Endothelial cell (in vitro differentiated cells): Measurements from ENCODE around the gene TGM2. TPM values are rescaled to one million over a fixed set of nuclear protein-coding genes. Genes with fewer than 3 reads are reported as not detected.

Experiments used
- DNase-seq: peaks from one replicate; pipeline ENCODE4 v3.0.0; 2021; ENCODE audit warnings: low spot score
- H3K27ac Mint-ChIP-seq: one replicate; pipeline ENCODE4 v1.8.0; 2021; ENCODE audit warnings: mixed read lengths, inconsistent platforms; ENCODE audit not compliant: unreplicated experiment
- H3K27me3 Mint-ChIP-seq: one replicate; pipeline ENCODE4 v1.8.0; 2021; ENCODE audit warnings: mild to moderate bottlenecking, moderate library complexity, mixed read lengths, inconsistent platforms; ENCODE audit not compliant: unreplicated experiment
- H3K36me3 Mint-ChIP-seq: one replicate; pipeline ENCODE4 v1.8.0; 2021; ENCODE audit warnings: mild to moderate bottlenecking, low read depth, mixed read lengths, inconsistent platforms; ENCODE audit not compliant: unreplicated experiment
- H3K4me1 Mint-ChIP-seq: one replicate; pipeline ENCODE4 v1.8.0; 2021; ENCODE audit warnings: mild to moderate bottlenecking, mixed read lengths, inconsistent platforms; ENCODE audit not compliant: unreplicated experiment
- H3K4me3 Mint-ChIP-seq: one replicate; pipeline ENCODE4 v1.8.0; 2021; ENCODE audit warnings: mild to moderate bottlenecking, mixed read lengths, inconsistent platforms; ENCODE audit not compliant: unreplicated experiment
- H3K9me3 Mint-ChIP-seq: one replicate; pipeline ENCODE4 v1.8.0; 2021; ENCODE audit warnings: mixed read lengths, inconsistent platforms; ENCODE audit not compliant: unreplicated experiment
- CTCF ChIP-seq: fragments of 200-600 bp; sonication (generic); IDR thresholded peaks from one replicate; pipeline ENCODE4 v1.5.0; 2021; ENCODE audit warnings: antibody characterized with exemption; ENCODE audit not compliant: unreplicated experiment
- total RNA-seq: library from RNA; stranded (reverse); fragmentation: NEBNext Ultra II Directional; extraction: Animal tissue kit (Norgen Biotek cat#: 25700); gene quantifications from one replicate; pipeline ENCODE4 v1.2.1, GENCODE V29; 2021; ENCODE audit not compliant: unreplicated experiment

The TGM2 gene
- total RNA-seq, 1 donor from 2014 or later: 216 TPM

- H3K9me3 Mint-ChIP-seq: no peaks in the 10 kb centered on the region
- TF ChIP-seq CTCF: no peak
- DNase-seq: no peak
- H3K4me3 Mint-ChIP-seq: no peak overlapping the region
- peaks cover 3% of the 10 kb centered on the region for H3K27me3 Mint-ChIP-seq
- no peak overlapping the region for H3K27ac Mint-ChIP-seq
- peaks cover 8% of the 10 kb centered on the region for H3K4me1 Mint-ChIP-seq
- peaks cover 53% of the 10 kb centered on the region for H3K36me3 Mint-ChIP-seq
Observed at GRCh38 chr20:38082894-38083293, 82.2 kb downstream of the TGM2 start.

GRCh38 chr20:38081575-38081974 lies 83.5 kb downstream of the TGM2 start:
- H3K36me3 Mint-ChIP-seq: peaks cover 51% of the 10 kb centered on the region
- TF ChIP-seq CTCF: no peak
- H3K9me3 Mint-ChIP-seq: no peaks in the 10 kb centered on the region
- peaks cover 3% of the 10 kb centered on the region for H3K27me3 Mint-ChIP-seq
- DNase-seq: no peak
- H3K27ac Mint-ChIP-seq: no peak overlapping the region
- no peak overlapping the region for H3K4me3 Mint-ChIP-seq
- peaks cover 8% of the 10 kb centered on the region for H3K4me1 Mint-ChIP-seq

GRCh38 chr20:38079353-38079752 lies 85.7 kb downstream of the TGM2 start:
- DNase-seq: no peak
- Mint-ChIP-seq H3K27ac (no peak overlapping the region), H3K4me3 (peak overlapping the region; percentile 44), H3K36me3 (peaks cover 38% of the 10 kb centered on the region), H3K9me3 (no peaks in the 10 kb centered on the region), H3K4me1 (peaks cover 8% of the 10 kb centered on the region), H3K27me3 (peaks cover 2% of the 10 kb centered on the region)
- TF ChIP-seq CTCF: no peak

- Mint-ChIP-seq H3K27me3 (peaks cover 2% of the 10 kb centered on the region), H3K36me3 (peaks cover 35% of the 10 kb centered on the region), H3K9me3 (no peaks in the 10 kb centered on the region), H3K4me1 (no peaks in the 10 kb centered on the region), H3K4me3 (no peak overlapping the region), H3K27ac (no peak overlapping the region)
- no peak for DNase-seq
- TF ChIP-seq CTCF: no peak
Observed at GRCh38 chr20:38078084-38078483, 87.0 kb downstream of the TGM2 start.

Other genes starting within 250 kb of the TGM2 start
- gene TTI1, start 131.8 kb downstream of the TGM2 start, total RNA-seq: 31.9 TPM
- gene RPRD1B, start 131.5 kb downstream of the TGM2 start, total RNA-seq: 24.1 TPM
- gene KIAA1755, start 95.5 kb upstream of the TGM2 start, total RNA-seq: not detected
- gene BPI, start 138.9 kb upstream of the TGM2 start, total RNA-seq: not detected
- 1.2 TPM for gene LBP, start 181.2 kb upstream of the TGM2 start, total RNA-seq